K562 (cell line): Measurements from ENCODE around the gene CCDC88C. TPM values are rescaled to one million over a fixed set of nuclear protein-coding genes. Genes with fewer than 3 reads are reported as not detected.

Source experiments
- ATAC-seq: fragments of 200-7000 bp; cut with Tn5 transposase; 3 replicates; pipeline ENCODE4 v1.9.1; 2020; ENCODE audit warnings: moderate library complexity
- BruUV-seq: library from RNA; stranded (reverse); fragments of 400-500 nt; replicated peaks from 2 replicates; lab custom pipeline; 2021; lab: Mats Ljungman, UMichigan
- CTCF ChIA-PET: fragments of 300-600 bp; formaldehyde crosslinking; extraction: SDS; loops from one replicate; lab custom pipeline; 2021; ENCODE audit warnings: low intra/inter-chr PET ratio; lab: Yijun Ruan, JAX
- POLR2A ChIA-PET: fragments of 300-600, 350-650 bp; sonication (Branson Sonifier 250); formaldehyde crosslinking; extraction: SDS; loops from one replicate; lab custom pipeline; 2021; ENCODE audit warnings: antibody characterized with exemption, inconsistent platforms; lab: Yijun Ruan, JAX
- DNase-seq, 4 experiments: peaks; one replicate each; pipeline versions ENCODE4 v3.0.0 to v3.0.0-alpha.2; 2011 to 2018; ENCODE audit warnings: low spot score in 3 of 4, mixed read lengths in 3 of 4; ENCODE audit errors: extremely low read depth in 1 of 4
- FAIRE-seq: peaks from 2 replicates; lab custom pipeline; 2011; peaks lifted over from hg19 to GRCh38; lab: Jason Lieb, UNC
- H2AFZ ChIP-seq: 2 replicates; pipeline ENCODE4 v1.6.0; 2011; ENCODE audit warnings: low read depth, low read length, control low read depth, inconsistent platforms
- H3K27ac ChIP-seq: fragments of 200-600 bp; 3 replicates; pipeline ENCODE4 v1.8.0; 2011; ENCODE audit warnings: low read depth, mild to moderate bottlenecking, control low read depth, inconsistent platforms, low read length, moderate library complexity, mixed read lengths; ENCODE audit errors: extremely low read depth
- H3K27me3 ChIP-seq, 2 experiments: fragments of 300-600 bp in 1 of 2; 2 replicates in 1 of 2; 3 replicates in 1 of 2; pipeline versions ENCODE4 v1.6.0 to v1.8.0; 2011; ENCODE audit warnings: inconsistent platforms in 2 of 2, low read length in 2 of 2, mild to moderate bottlenecking in 1 of 2, mixed read lengths in 1 of 2, moderate library complexity in 1 of 2; ENCODE audit not compliant: control insufficient read depth in 2 of 2, insufficient read depth in 2 of 2
- H3K36me3 ChIP-seq: fragments of 300-600 bp; 3 replicates; pipeline ENCODE4 v1.8.0; 2011; ENCODE audit warnings: mild to moderate bottlenecking, low read length, inconsistent platforms; ENCODE audit not compliant: control insufficient read depth, insufficient read depth
- H3K4me1 ChIP-seq, 2 experiments: fragments of 200-600 bp in 1 of 2; replicated peaks in 1 of 2; 2 replicates in 1 of 2; 3 replicates in 1 of 2; pipeline versions ENCODE4 v1.5.1 to v1.8.0; 2011; ENCODE audit warnings: inconsistent platforms in 2 of 2, low read length in 2 of 2, mild to moderate bottlenecking in 1 of 2, mixed read lengths in 1 of 2, moderate library complexity in 1 of 2; ENCODE audit not compliant: control insufficient read depth in 2 of 2, insufficient read depth in 2 of 2
- H3K4me2 ChIP-seq: 2 replicates; pipeline ENCODE4 v1.6.1; 2011; ENCODE audit warnings: low read length, control low read depth, inconsistent platforms, mixed read lengths; ENCODE audit not compliant: insufficient read depth
- H3K4me3 ChIP-seq: fragments of 200-600 bp; sonication (generic), shearing (Covaris generic); 2 replicates; pipeline ENCODE4 v1.5.1; 2016; ENCODE audit warnings: control low read depth, inconsistent platforms
- H3K79me2 ChIP-seq: fragments of 200-600 bp; 3 replicates; pipeline ENCODE4 v1.8.0; 2011; ENCODE audit warnings: low read length, inconsistent platforms; ENCODE audit not compliant: control insufficient read depth, insufficient read depth
- H3K9ac ChIP-seq, 2 experiments: 2 replicates each; pipeline versions ENCODE4 v1.6.0 to v1.6.1; 2011; ENCODE audit warnings: low read depth in 2 of 2, low read length in 2 of 2, control low read depth in 1 of 2, inconsistent platforms in 1 of 2, mild to moderate bottlenecking in 1 of 2, mixed read lengths in 1 of 2; ENCODE audit not compliant: insufficient read depth in 1 of 2
- H3K9me1 ChIP-seq: one replicate; pipeline ENCODE4 v1.6.0; 2011; ENCODE audit warnings: inconsistent platforms, mild to moderate bottlenecking, low read length, moderate library complexity; ENCODE audit not compliant: control insufficient read depth, insufficient read depth
- H3K9me3 ChIP-seq: replicated peaks from 2 replicates; pipeline ENCODE4 v1.5.1; 2011; ENCODE audit warnings: low read depth, low read length, inconsistent platforms; ENCODE audit not compliant: control insufficient read depth, insufficient read depth
- H4K20me1 ChIP-seq: replicated peaks from 2 replicates; pipeline ENCODE4 v1.6.1; 2011; ENCODE audit warnings: low read length, inconsistent platforms, mixed read lengths; ENCODE audit not compliant: control insufficient read depth, insufficient read depth
- DIDO1 ChIP-seq: fragments of 450-650 bp; IDR thresholded peaks from 2 replicates; pipeline ENCODE4 v1.6.1; 2016; ENCODE audit warnings: low read depth, missing biosample characterization, missing genetic modification characterization
- LCOR ChIP-seq: sonication (generic); formaldehyde crosslinking; IDR thresholded peaks from 2 replicates; pipeline ENCODE4 v1.8.0; 2022; ENCODE audit warnings: mild to moderate bottlenecking, missing genetic modification reagents
- WGBS: fragments of 100-300 bp; shearing (Covaris generic); methylation state at CpG from one replicate; pipeline ENCODE4 v1.1.6; 2016; ENCODE audit warnings: low coverage, mixed read lengths; ENCODE audit not compliant: insufficient coverage; ENCODE audit errors: missing lambda C conversion rate; 5-methylcytosine and 5-hydroxymethylcytosine counted together
- in situ Hi-C: fragments of 300-500 bp; cut with MboI; formaldehyde crosslinking; loops from 4 replicates; pipeline ENCODE4 v1.15.0; 2018; ENCODE audit warnings: inconsistent platforms, mixed read lengths
- intact Hi-C: fragments of 100-400 bp; cut with micrococcal nuclease; formaldehyde crosslinking; loops from 2 replicates; pipeline ENCODE4 v1.14.2; 2022
- polyA plus RNA-seq, 8 experiments: library from polyadenylated mRNA; depleted of rRNA in 4 of 8; stranded (reverse) in 5 of 8; unstranded in 3 of 8; fragments of >200 nt; fragmentation: Nextera tagmentation in 2 of 8; fragmentation: Illumina TruSeq in 1 of 8; extraction: Ambion mirVana in 2 of 8; extraction: Trizol in 1 of 8; gene quantifications; 2 replicates each; pipeline versions ENCODE4 v1.2.1 to v1.2.3, GENCODE V29; 2011 to 2014; ENCODE audit warnings: inconsistent platforms in 1 of 8, missing spikeins in 1 of 8
- total RNA-seq, 7 experiments: library from RNA; depleted of rRNA in 6 of 7; stranded (reverse); fragments of >200 nt in 6 of 7; fragmentation: Illumina TruSeq in 2 of 7; extraction: Trizol in 2 of 7; gene quantifications; 2 replicates each; pipeline versions ENCODE4 v1.2.1 to v1.2.3, GENCODE V29; 2011 to 2021; ENCODE audit warnings: low replicate concordance in 1 of 7
- TF ChIP-seq, protein P1 (sequence below): fragments of 250-450 bp; sonication (Bioruptor Pico); IDR thresholded peaks from 2 replicates; pipeline ENCODE4 v1.9.0; 2021; ENCODE audit warnings: mild to moderate bottlenecking, inconsistent platforms

The CCDC88C gene
- total and polyA plus RNA-seq, 9 of the 15 experiments (the other 6 are each of a cell fraction or from before 2014, with no cell fraction given) = 0.62 to 22.5 (median 10.7) TPM

DNA sequence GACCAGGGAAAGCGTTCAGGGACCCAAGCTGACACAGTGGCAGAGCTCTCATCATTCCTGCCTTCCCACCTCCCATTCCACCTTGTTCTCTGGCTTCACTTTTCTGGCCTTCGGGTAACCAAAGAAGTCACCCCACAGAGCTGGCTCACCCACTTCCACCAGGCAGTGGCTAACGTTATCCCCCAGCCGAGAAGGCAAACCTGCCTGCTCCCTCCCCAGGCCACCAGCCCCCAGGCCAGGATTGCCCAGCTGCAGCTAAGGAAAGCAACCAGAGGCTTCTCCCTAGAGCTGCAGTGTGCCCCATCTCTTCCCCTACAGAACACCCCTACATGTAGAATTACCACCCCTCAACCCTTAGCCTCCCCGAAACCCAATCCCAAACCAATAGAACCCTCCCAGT, 22.2 kb downstream of the CCDC88C start:
- H3K4me2 ChIP-seq = no peak overlapping the region
- ATAC-seq (no peak), DNase-seq (no peak), FAIRE-seq (no peak)
- H3K9ac ChIP-seq = no peak overlapping the region
- no peaks in the 10 kb centered on the region for H3K9me1 ChIP-seq
- TF ChIP-seq DIDO1 (tag) (no peak), LCOR (no peak)
- TF ChIP-seq, protein P1, sequence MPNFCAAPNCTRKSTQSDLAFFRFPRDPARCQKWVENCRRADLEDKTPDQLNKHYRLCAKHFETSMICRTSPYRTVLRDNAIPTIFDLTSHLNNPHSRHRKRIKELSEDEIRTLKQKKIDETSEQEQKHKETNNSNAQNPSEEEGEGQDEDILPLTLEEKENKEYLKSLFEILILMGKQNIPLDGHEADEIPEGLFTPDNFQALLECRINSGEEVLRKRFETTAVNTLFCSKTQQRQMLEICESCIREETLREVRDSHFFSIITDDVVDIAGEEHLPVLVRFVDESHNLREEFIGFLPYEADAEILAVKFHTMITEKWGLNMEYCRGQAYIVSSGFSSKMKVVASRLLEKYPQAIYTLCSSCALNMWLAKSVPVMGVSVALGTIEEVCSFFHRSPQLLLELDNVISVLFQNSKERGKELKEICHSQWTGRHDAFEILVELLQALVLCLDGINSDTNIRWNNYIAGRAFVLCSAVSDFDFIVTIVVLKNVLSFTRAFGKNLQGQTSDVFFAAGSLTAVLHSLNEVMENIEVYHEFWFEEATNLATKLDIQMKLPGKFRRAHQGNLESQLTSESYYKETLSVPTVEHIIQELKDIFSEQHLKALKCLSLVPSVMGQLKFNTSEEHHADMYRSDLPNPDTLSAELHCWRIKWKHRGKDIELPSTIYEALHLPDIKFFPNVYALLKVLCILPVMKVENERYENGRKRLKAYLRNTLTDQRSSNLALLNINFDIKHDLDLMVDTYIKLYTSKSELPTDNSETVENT (CRISPR knock-in tag) = no peak
- 85% methylated on average over 4 of the region's 5 CpGs for WGBS
- ChIA-PET POLR2A (interaction anchor here (0.6 kb wide), 1 partner anchor 788 kb away, joined by 4 read pairs; no protein-coding TSS in a partner anchor), CTCF (no interaction called here)
- intact Hi-C loops = no loop called here
- no peaks in the 10 kb centered on the region; the same call in 2 of the 3 replicates for H3K36me3 ChIP-seq
- in situ Hi-C loops = no loop called here
- H2AFZ ChIP-seq = no peak overlapping the region
- peaks cover 57% of the 10 kb centered on the region for H3K79me2 ChIP-seq
- H4K20me1 ChIP-seq = no peaks in the 10 kb centered on the region
- H3K27ac ChIP-seq = no peak overlapping the region
- H3K9me3 ChIP-seq = no peaks in the 10 kb centered on the region
- no peak overlapping the region for H3K4me3 ChIP-seq
- H3K27me3 ChIP-seq = no peaks in the 10 kb centered on the region
- peaks cover 5 to 27% of the 10 kb centered on the region in 2 experiments; a peak in 4 of 5 replicates for H3K4me1 ChIP-seq
- BruUV-seq = no TSS peak
